Liver (tissue), 9 donors: ENCODE measurements around the gene KCTD3. TPM values are rescaled to one million over a fixed set of nuclear protein-coding genes. Genes with fewer than 3 reads are reported as not detected.
A peak's percentile ranks its signal among the peaks of the same experiment; 100 is the strongest.

Experiments used
- DNase-seq: peaks from one replicate; pipeline ENCODE4 v3.0.0-alpha.2; 2017; ENCODE audit warnings: low spot score
- H3K27ac ChIP-seq, 2 donors: one replicate each; pipeline ENCODE4 v1.7.0; 2013; ENCODE audit warnings: inconsistent platforms in 2 of 2, low read length in 2 of 2, control low read depth in 1 of 2, low read depth in 1 of 2, mild to moderate bottlenecking in 1 of 2
- H3K27me3 ChIP-seq, 4 donors: one replicate each; pipeline versions ENCODE4 v1.6.1 to v1.7.0; 2013; ENCODE audit warnings: low read length in 3 of 4, inconsistent platforms in 1 of 4, mild to moderate bottlenecking in 1 of 4, moderate library complexity in 1 of 4; ENCODE audit not compliant: control insufficient read depth in 4 of 4, insufficient read depth in 4 of 4
- H3K36me3 ChIP-seq, 4 donors: one replicate each; pipeline versions ENCODE4 v1.6.1 to v1.7.0; 2013; ENCODE audit warnings: low read length in 3 of 4, mild to moderate bottlenecking in 3 of 4, low read depth in 1 of 4, moderate library complexity in 1 of 4; ENCODE audit not compliant: control insufficient read depth in 4 of 4, insufficient read depth in 3 of 4
- H3K4me1 ChIP-seq, 4 donors: one replicate each; pipeline versions ENCODE4 v1.6.1 to v1.7.0; 2013; ENCODE audit warnings: low read length in 3 of 4, mild to moderate bottlenecking in 3 of 4, moderate library complexity in 1 of 4; ENCODE audit not compliant: control insufficient read depth in 4 of 4, insufficient read depth in 4 of 4
- H3K4me3 ChIP-seq, 3 donors: one replicate each; pipeline versions ENCODE4 v1.6.1 to v1.7.0; 2013; ENCODE audit warnings: low read length in 3 of 3, control low read depth in 1 of 3, low read depth in 1 of 3, mild to moderate bottlenecking in 1 of 3
- H3K9ac ChIP-seq, 2 donors: one replicate each; pipeline ENCODE4 v1.7.0; 2013; ENCODE audit warnings: low read length in 2 of 2, mild to moderate bottlenecking in 2 of 2, moderate library complexity in 2 of 2, control low read depth in 1 of 2, low read depth in 1 of 2
- H3K9me3 ChIP-seq, 4 donors: one replicate each; pipeline versions ENCODE4 v1.6.1 to v1.7.0; 2013; ENCODE audit warnings: low read length in 3 of 4; ENCODE audit not compliant: control insufficient read depth in 4 of 4
- EGR1 ChIP-seq, 2 donors: IDR thresholded peaks; 2 replicates each; pipeline ENCODE4 v1.6.1; 2016 to 2018; ENCODE audit warnings: antibody characterized with exemption in 2 of 2, low read depth in 2 of 2
- FOXA1 ChIP-seq: IDR thresholded peaks from 2 replicates; pipeline ENCODE4 v1.6.1; 2016; ENCODE audit warnings: antibody characterized with exemption
- FOXA2 ChIP-seq: IDR thresholded peaks from 2 replicates; pipeline ENCODE4 v1.6.1; 2016; ENCODE audit warnings: antibody characterized with exemption
- GABPA ChIP-seq, 2 donors: IDR thresholded peaks in 1 of 2; conservative IDR thresholded peaks in 1 of 2; 2 replicates each; pipeline ENCODE4 v1.6.1; 2016; ENCODE audit warnings: antibody characterized with exemption in 2 of 2, mild to moderate bottlenecking in 1 of 2, moderate library complexity in 1 of 2
- HNF4A ChIP-seq, 2 donors: conservative IDR thresholded peaks; 2 replicates each; pipeline ENCODE4 v1.6.1; 2016; ENCODE audit warnings: antibody characterized with exemption in 2 of 2, mild to moderate bottlenecking in 2 of 2
- JUND ChIP-seq, 2 donors: IDR thresholded peaks; 2 replicates each; pipeline ENCODE4 v1.6.1; 2016; ENCODE audit warnings: antibody characterized with exemption in 2 of 2
- NR2F2 ChIP-seq: IDR thresholded peaks from 2 replicates; pipeline ENCODE4 v1.6.1; 2016; ENCODE audit warnings: antibody characterized with exemption
- RXRA ChIP-seq, 2 donors: IDR thresholded peaks; 2 replicates each; pipeline ENCODE4 v1.6.1; 2017 to 2018; ENCODE audit warnings: antibody characterized with exemption in 2 of 2, mild to moderate bottlenecking in 1 of 2
- TAF1 ChIP-seq: conservative IDR thresholded peaks from 2 replicates; pipeline ENCODE4 v1.6.1; 2016; ENCODE audit warnings: antibody characterized with exemption, mild to moderate bottlenecking
- WGBS: extraction: QIAGEN DNeasy Blood & Tissue Kit; methylation state at CpG from one replicate; pipeline ENCODE4 v1.1.7; 2013; 5-methylcytosine and 5-hydroxymethylcytosine counted together
- polyA plus RNA-seq, 2 donors: library from polyadenylated mRNA; stranded (reverse) in 1 of 2; unstranded in 1 of 2; fragments of 200-250 nt in 1 of 2; fragments of >200 nt in 1 of 2; fragmentation: Nextera tagmentation in 1 of 2; extraction: Ambion mirVana in 1 of 2; gene quantifications; one replicate each; pipeline versions ENCODE4 v1.2.1 to v1.2.3, GENCODE V29; 2013 to 2015
- total RNA-seq, 2 donors: library from RNA; depleted of rRNA; stranded (reverse); fragments of >200 nt; gene quantifications; one replicate each; pipeline ENCODE4 v1.2.3, GENCODE V29; 2014
- TF ChIP-seq, protein P1 (sequence below): IDR thresholded peaks from 2 replicates; pipeline ENCODE4 v1.6.1; 2016; ENCODE audit warnings: antibody characterized with exemption
- TF ChIP-seq, protein P2 (sequence below): IDR thresholded peaks from 2 replicates; pipeline ENCODE4 v1.6.1; 2016; ENCODE audit warnings: antibody characterized with exemption, mild to moderate bottlenecking
- TF ChIP-seq, protein P3 (sequence below): IDR thresholded peaks from 2 replicates; pipeline ENCODE4 v1.6.1; 2016; ENCODE audit warnings: antibody characterized with exemption
- TF ChIP-seq, protein P4 (sequence below): IDR thresholded peaks from 2 replicates; pipeline ENCODE4 v1.6.1; 2016; ENCODE audit warnings: antibody characterized with exemption
- TF ChIP-seq, protein P5 (sequence below): fragments of 150-350 bp; IDR thresholded peaks from 2 replicates; pipeline ENCODE4 v1.5.1; 2017; ENCODE audit warnings: improper control_type of control experiment, low read depth, low read length; ENCODE audit not compliant: missing input control
- donor health status: healthy.
- donor health status: healthy.
- donor health status: healthy.
- donor health status: healthy.
- donor health status: healthy.

The KCTD3 gene
- total and polyA plus RNA-seq, 4 donors = 20.8 to 58.7 (median 26.1) TPM

DNA sequence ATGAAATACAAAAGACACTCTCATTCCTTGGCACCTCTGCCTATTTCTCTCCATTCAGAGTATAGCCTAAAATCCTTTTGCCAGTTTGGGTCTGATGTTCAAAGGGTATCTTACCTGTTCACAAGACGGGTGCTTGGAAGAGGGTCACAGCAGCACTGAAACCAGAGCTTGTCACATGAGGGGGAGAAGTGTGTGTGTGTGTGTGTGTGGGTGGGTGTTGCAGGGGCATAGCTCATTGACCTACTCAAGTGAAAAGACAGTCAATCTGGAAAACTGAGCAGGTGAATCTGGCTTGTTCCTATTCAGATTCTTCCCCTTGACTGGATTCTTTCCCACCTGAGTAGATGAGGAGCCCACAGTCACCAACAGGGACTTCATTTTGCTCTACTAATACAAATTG is 63.9 kb downstream of the KCTD3 start:
- TF ChIP-seq FOXA2 (no peak), JUND (IDR thresholded peaks at IDR 0.05) (no peak), GABPA (IDR thresholded peaks at IDR 0.05 in 1 of 2, conservative IDR thresholded peaks at IDR 0.05 in 1 of 2) (no peak), RXRA (IDR thresholded peaks at IDR 0.05) (no peak), FOXA1 (no peak), HNF4A (conservative IDR thresholded peaks at IDR 0.05) (no peak), NR2F2 (no peak), EGR1 (IDR thresholded peaks at IDR 0.05; ENCODE audit: low read depth in 2 of 2) (no peak)
- TF ChIP-seq, protein P1, sequence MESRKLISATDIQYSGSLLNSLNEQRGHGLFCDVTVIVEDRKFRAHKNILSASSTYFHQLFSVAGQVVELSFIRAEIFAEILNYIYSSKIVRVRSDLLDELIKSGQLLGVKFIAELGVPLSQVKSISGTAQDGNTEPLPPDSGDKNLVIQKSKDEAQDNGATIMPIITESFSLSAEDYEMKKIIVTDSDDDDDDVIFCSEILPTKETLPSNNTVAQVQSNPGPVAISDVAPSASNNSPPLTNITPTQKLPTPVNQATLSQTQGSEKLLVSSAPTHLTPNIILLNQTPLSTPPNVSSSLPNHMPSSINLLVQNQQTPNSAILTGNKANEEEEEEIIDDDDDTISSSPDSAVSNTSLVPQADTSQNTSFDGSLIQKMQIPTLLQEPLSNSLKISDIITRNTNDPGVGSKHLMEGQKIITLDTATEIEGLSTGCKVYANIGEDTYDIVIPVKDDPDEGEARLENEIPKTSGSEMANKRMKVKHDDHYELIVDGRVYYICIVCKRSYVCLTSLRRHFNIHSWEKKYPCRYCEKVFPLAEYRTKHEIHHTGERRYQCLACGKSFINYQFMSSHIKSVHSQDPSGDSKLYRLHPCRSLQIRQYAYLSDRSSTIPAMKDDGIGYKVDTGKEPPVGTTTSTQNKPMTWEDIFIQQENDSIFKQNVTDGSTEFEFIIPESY = no peak
- TF ChIP-seq, protein P2, sequence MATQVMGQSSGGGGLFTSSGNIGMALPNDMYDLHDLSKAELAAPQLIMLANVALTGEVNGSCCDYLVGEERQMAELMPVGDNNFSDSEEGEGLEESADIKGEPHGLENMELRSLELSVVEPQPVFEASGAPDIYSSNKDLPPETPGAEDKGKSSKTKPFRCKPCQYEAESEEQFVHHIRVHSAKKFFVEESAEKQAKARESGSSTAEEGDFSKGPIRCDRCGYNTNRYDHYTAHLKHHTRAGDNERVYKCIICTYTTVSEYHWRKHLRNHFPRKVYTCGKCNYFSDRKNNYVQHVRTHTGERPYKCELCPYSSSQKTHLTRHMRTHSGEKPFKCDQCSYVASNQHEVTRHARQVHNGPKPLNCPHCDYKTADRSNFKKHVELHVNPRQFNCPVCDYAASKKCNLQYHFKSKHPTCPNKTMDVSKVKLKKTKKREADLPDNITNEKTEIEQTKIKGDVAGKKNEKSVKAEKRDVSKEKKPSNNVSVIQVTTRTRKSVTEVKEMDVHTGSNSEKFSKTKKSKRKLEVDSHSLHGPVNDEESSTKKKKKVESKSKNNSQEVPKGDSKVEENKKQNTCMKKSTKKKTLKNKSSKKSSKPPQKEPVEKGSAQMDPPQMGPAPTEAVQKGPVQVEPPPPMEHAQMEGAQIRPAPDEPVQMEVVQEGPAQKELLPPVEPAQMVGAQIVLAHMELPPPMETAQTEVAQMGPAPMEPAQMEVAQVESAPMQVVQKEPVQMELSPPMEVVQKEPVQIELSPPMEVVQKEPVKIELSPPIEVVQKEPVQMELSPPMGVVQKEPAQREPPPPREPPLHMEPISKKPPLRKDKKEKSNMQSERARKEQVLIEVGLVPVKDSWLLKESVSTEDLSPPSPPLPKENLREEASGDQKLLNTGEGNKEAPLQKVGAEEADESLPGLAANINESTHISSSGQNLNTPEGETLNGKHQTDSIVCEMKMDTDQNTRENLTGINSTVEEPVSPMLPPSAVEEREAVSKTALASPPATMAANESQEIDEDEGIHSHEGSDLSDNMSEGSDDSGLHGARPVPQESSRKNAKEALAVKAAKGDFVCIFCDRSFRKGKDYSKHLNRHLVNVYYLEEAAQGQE = no peak
- TF ChIP-seq, protein P3, sequence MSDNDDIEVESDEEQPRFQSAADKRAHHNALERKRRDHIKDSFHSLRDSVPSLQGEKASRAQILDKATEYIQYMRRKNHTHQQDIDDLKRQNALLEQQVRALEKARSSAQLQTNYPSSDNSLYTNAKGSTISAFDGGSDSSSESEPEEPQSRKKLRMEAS = no peak
- TF ChIP-seq, protein P4, sequence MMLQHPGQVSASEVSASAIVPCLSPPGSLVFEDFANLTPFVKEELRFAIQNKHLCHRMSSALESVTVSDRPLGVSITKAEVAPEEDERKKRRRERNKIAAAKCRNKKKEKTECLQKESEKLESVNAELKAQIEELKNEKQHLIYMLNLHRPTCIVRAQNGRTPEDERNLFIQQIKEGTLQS = no peak
- TF ChIP-seq, protein P5, sequence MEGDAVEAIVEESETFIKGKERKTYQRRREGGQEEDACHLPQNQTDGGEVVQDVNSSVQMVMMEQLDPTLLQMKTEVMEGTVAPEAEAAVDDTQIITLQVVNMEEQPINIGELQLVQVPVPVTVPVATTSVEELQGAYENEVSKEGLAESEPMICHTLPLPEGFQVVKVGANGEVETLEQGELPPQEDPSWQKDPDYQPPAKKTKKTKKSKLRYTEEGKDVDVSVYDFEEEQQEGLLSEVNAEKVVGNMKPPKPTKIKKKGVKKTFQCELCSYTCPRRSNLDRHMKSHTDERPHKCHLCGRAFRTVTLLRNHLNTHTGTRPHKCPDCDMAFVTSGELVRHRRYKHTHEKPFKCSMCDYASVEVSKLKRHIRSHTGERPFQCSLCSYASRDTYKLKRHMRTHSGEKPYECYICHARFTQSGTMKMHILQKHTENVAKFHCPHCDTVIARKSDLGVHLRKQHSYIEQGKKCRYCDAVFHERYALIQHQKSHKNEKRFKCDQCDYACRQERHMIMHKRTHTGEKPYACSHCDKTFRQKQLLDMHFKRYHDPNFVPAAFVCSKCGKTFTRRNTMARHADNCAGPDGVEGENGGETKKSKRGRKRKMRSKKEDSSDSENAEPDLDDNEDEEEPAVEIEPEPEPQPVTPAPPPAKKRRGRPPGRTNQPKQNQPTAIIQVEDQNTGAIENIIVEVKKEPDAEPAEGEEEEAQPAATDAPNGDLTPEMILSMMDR = no peak
- Histone ChIP-seq H3K36me3 (peaks cover 0 to 8% (median 6%) of the 10 kb centered on the region in 4 donors), H3K27ac (peak overlapping the region in 1 of 2 donors; percentile 44), H3K27me3 (no peaks in the 10 kb centered on the region), H3K4me3 (no peak overlapping the region), H3K9ac (no peak overlapping the region), H3K4me1 (peaks cover 6 to 29% (median 16%) of the 10 kb centered on the region in 4 donors), H3K9me3 (no peaks in the 10 kb centered on the region)
- WGBS = 46% methylated on average over 1 of the region's 1 CpG
- DNase-seq = no peak

DNA sequence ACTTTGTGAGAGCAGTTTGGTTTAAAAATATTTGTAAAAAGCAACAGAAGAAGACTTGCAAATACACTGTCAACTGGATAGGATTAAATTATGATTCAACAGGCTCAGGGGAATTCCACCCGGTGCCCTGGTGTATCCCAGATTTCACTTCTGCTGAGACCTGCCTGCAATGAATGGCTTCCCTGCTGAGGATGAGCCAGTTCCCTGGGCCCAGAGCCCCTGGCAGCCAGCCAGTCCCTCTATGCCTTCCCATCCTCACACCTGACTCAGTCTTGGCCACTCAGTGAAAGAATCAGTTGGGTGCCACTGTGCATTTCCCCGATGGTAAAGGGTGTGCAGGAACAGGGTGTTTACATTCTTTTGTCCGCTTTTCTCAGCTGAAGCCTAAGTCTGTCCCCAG is 64.4 kb downstream of the KCTD3 start:
- WGBS = 50% methylated on average over 3 of the region's 3 CpGs
- TF ChIP-seq RXRA (IDR thresholded peaks at IDR 0.05) (no peak), TAF1 (no peak)
- Histone ChIP-seq H3K9me3 (no peaks in the 10 kb centered on the region), H3K9ac (no peak overlapping the region), H3K27me3 (no peaks in the 10 kb centered on the region), H3K4me1 (peaks cover 6 to 33% (median 19%) of the 10 kb centered on the region in 4 donors), H3K36me3 (peaks cover 0 to 8% (median 5%) of the 10 kb centered on the region in 4 donors), H3K27ac (peak overlapping the region in 1 of 2 donors; percentile 44), H3K4me3 (no peak overlapping the region)
- no peak for DNase-seq
